NT2/D1 (cell line): ENCODE results near the gene CRELD1.
"Not testable (repeated sequence)": the region's sequence is repeated elsewhere in the genome, so short reads cannot be mapped to it uniquely, and the experiment has no call there.

Experiments
- SUZ12 ChIP-seq: IDR thresholded peaks from 2 replicates; pipeline ENCODE4 v1.6.1; 2011; ENCODE audit not compliant: insufficient read length, insufficient read depth; ENCODE audit errors: extremely low read depth
- YY1 ChIP-seq: IDR thresholded peaks from 2 replicates; pipeline ENCODE4 v1.6.1; 2011; ENCODE audit not compliant: insufficient read length, insufficient read depth
- ZNF274 ChIP-seq: IDR thresholded peaks from 2 replicates; pipeline ENCODE4 v1.6.1; 2011; ENCODE audit warnings: mild to moderate bottlenecking, low read depth, low read length

GRCh38 chr3:9900965-9901415 is 32.6 kb upstream of the CRELD1 start:
- TF ChIP-seq ZNF274, YY1, SUZ12: not testable (repeated sequence)
